Measurements from ENCODE around the gene CYP46A1.
"Not testable (repeated sequence)": the region's sequence is repeated elsewhere in the genome, so short reads cannot be mapped to it uniquely, and the experiment has no call there.

CYP46A1 gene

DNA sequence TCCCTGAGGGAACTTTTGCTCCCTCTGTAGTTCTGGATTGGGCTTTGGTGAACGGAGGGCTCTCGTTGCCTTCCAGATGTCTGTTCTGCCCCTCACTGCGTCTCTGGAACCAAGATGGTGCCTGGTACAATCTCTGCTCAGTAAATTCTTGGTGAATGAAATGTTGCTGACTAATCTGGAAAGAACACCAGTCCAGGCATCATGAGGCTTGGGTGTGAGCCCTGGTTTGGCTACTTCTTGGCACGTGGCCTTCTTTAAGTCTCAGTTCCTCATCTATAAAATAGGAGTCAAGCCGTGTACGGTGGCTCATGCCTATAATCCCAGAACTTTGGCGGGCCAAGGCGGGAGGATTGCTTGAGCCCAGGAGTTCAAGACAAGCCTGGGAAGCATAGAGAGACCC, 34.9 kb upstream of the CYP46A1 start:
- H2AFZ ChIP-seq (ENCODE audit: low read depth, low read length) = no peak overlapping the region
- no peaks in the 10 kb centered on the region for H3K9me3 ChIP-seq (ENCODE audit: low read length)
- H3K36me3 ChIP-seq (ENCODE audit: insufficient read depth, low read length) = no peaks in the 10 kb centered on the region
- no peak overlapping the region for H3K4me3 ChIP-seq (ENCODE audit: low read length)
- no peaks in the 10 kb centered on the region for H3K27me3 ChIP-seq (ENCODE audit: insufficient read depth, low read length)
- H3K4me1 ChIP-seq (ENCODE audit: insufficient read depth, low read length) = no peaks in the 10 kb centered on the region

- Histone ChIP-seq H2AFZ (ENCODE audit: low read depth, low read length) (no peak overlapping the region), H3K4me1 (ENCODE audit: insufficient read depth, low read length) (no peaks in the 10 kb centered on the region), H3K9me3 (ENCODE audit: low read length) (no peaks in the 10 kb centered on the region), H3K4me3 (ENCODE audit: low read length) (no peak overlapping the region), H3K36me3 (ENCODE audit: insufficient read depth, low read length) (no peaks in the 10 kb centered on the region), H3K27me3 (ENCODE audit: insufficient read depth, low read length) (no peaks in the 10 kb centered on the region)
Measured at GRCh38 chr14:99649643-99650042, 34.5 kb upstream of the CYP46A1 start.

DNA sequence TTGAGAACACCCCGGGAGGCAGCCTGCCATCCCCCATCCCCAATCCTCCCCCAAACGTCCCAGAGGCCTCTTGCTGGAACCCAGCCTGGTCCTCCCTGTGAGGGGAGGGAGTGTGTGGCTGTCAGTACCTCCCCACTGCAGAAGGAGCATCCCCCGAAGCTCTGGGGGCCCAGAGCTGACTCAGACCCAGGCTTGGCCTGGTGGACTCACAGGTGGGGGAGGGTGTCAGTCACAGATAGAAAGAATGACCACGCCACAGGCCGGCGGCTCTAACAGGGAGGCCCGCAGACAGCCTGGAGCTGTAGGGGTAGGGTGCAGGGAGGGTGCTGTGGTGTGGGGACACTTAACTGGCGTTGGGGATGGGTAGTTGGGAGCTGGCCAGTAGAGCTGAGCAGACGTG, 33.9 kb upstream of the CYP46A1 start:
- Histone ChIP-seq H3K9me3 (ENCODE audit: low read length) (no peaks in the 10 kb centered on the region), H2AFZ (ENCODE audit: low read depth, low read length) (no peak overlapping the region), H3K4me3 (ENCODE audit: low read length) (no peak overlapping the region), H3K36me3 (ENCODE audit: insufficient read depth, low read length) (no peaks in the 10 kb centered on the region), H3K27me3 (ENCODE audit: insufficient read depth, low read length) (no peaks in the 10 kb centered on the region), H3K4me1 (ENCODE audit: insufficient read depth, low read length) (no peaks in the 10 kb centered on the region)

DNA sequence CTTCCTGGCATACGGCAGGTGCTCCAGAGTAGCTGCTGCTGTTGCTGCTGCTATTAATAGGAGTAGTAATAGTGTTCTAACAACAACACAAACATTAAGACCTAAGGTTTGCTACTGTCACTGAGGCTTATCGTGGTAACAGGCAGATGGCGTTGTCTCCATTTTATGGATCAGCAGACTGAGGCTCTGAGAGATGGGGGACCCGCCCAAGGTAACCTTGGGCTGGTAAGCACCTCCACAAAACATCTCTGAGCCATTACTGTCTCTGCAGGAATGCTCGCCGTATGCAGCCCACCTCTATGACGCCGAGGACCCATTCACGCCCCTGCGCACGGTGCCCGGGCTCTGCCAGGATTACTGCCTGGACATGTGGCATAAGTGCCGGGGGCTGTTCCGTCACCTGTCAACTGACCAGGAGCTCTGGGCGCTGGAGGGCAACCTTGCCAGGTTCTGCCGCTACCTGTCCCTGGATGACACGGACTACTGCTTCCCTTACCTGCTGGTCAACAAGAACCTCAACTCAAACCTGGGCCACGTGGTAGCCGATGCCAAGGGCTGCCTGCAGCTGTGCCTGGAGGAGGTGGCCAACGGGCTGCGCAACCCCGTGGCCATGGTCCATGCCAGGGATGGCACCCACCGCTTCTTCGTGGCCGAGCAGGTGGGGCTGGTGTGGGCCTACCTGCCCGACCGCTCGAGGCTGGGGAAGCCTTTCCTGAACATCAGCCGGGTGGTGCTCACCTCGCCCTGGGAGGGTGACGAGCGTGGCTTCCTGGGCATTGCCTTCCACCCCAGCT, 31.9 kb upstream of the CYP46A1 start:
- no peak overlapping the region for H3K4me3 ChIP-seq (ENCODE audit: low read length)

DNA sequence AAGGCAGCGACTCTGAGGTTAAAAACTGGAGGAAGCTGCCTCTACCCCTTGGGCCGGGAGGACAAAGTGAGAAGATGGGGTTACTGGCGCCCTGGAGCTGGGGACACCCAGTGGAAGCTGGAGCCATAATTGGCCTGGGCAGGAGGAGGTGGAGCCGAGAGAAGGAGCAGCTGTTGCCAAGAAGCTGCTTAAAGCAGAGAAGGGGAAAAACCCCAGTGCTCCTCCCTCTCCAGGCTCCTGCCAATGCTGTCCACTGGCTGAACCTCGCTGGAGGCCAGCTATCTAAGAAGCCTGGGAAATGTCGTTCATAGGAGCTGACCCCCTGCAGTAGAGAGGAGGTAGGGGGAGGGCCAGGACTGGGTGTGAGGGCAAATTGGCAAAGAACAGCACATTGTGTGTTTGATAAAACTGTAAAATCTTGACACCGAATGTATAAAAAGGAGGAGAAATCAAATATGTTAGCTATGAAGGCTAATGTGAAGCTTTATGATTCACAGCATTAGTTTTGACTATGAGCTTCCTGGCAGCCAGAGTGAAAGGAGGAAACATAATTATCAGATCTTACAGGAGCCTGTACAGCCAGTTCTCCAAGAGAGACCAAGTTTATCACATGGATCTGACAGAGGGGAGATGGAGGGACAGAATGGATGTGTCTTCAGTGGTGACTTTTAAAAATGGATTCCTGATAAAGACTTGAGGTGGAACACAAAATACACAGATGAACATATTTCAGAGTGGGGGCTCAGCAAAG, 29.7 kb upstream of the CYP46A1 start:
- H2AFZ ChIP-seq (ENCODE audit: low read depth, low read length) = no peak overlapping the region

More for the DNA sequence above, 31.9 kb upstream of the CYP46A1 start:
- Histone ChIP-seq H3K36me3 (ENCODE audit: insufficient read depth, low read length) (no peaks in the 10 kb centered on the region), H2AFZ (ENCODE audit: low read depth, low read length) (no peak overlapping the region), H3K9me3 (ENCODE audit: low read length) (no peaks in the 10 kb centered on the region), H3K4me1 (ENCODE audit: insufficient read depth, low read length) (no peaks in the 10 kb centered on the region), H3K27me3 (ENCODE audit: insufficient read depth, low read length) (no peaks in the 10 kb centered on the region)

DNA sequence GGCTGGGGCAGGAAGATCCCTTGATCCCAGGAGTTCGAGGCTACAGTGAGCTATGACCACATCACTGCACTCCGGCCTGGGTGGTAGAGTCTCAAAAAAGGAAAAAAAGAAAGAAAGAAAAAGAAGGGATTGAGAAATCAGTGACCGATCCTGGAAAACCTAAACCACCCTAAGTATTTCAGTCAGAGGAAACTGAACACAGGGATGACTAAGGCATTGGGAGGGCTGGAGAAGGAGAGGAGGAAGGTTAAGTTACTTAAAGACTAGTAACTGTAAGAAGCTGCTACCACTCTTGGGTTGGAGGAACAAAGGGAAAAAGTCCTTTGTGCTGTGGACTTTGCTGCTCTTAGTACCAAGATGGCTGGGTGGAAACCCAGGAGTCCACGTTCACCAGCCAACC, 28.6 kb upstream of the CYP46A1 start:
- H3K36me3 ChIP-seq (ENCODE audit: insufficient read depth, low read length) = no peaks in the 10 kb centered on the region
- H3K4me3 ChIP-seq (ENCODE audit: low read length) = no peak overlapping the region
- H2AFZ ChIP-seq (ENCODE audit: low read depth, low read length) = no peak overlapping the region
- no peaks in the 10 kb centered on the region for H3K9me3 ChIP-seq (ENCODE audit: low read length)
- no peaks in the 10 kb centered on the region for H3K27me3 ChIP-seq (ENCODE audit: insufficient read depth, low read length)
- peaks cover 2% of the 10 kb centered on the region for H3K4me1 ChIP-seq (ENCODE audit: insufficient read depth, low read length)

More for the DNA sequence above, 29.7 kb upstream of the CYP46A1 start:
- H3K9me3 ChIP-seq (ENCODE audit: low read length) = no peaks in the 10 kb centered on the region
- no peaks in the 10 kb centered on the region for H3K4me1 ChIP-seq (ENCODE audit: insufficient read depth, low read length)
- no peaks in the 10 kb centered on the region for H3K27me3 ChIP-seq (ENCODE audit: insufficient read depth, low read length)
- H3K36me3 ChIP-seq (ENCODE audit: insufficient read depth, low read length) = no peaks in the 10 kb centered on the region
- H3K4me3 ChIP-seq (ENCODE audit: low read length) = no peak overlapping the region

DNA sequence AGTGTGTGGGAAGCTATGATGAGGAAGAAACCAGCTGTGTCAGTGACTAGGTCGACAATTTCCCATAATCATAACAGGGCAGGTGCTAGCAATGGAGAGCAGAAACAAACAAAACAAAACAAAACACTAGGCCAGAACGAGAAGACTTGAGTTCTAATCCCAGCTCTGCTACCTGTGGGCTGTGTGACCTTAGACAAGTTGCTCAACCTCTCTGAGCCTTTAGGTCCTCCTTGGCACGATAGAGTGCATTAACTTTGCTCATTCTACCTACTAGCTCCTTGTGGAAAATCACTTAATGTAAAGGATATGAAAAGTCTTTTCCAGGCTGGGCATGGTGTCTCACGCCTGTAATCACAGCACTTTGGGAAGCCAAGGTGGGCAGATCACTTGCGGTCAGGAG, 27.9 kb upstream of the CYP46A1 start:
- H3K27me3 ChIP-seq (ENCODE audit: insufficient read depth, low read length) = no peaks in the 10 kb centered on the region
- H2AFZ ChIP-seq (ENCODE audit: low read depth, low read length) = no peak overlapping the region
- H3K4me1 ChIP-seq (ENCODE audit: insufficient read depth, low read length) = peaks cover 8% of the 10 kb centered on the region
- H3K36me3 ChIP-seq (ENCODE audit: insufficient read depth, low read length) = no peaks in the 10 kb centered on the region
- no peaks in the 10 kb centered on the region for H3K9me3 ChIP-seq (ENCODE audit: low read length)
- H3K4me3 ChIP-seq (ENCODE audit: low read length) = no peak overlapping the region

DNA sequence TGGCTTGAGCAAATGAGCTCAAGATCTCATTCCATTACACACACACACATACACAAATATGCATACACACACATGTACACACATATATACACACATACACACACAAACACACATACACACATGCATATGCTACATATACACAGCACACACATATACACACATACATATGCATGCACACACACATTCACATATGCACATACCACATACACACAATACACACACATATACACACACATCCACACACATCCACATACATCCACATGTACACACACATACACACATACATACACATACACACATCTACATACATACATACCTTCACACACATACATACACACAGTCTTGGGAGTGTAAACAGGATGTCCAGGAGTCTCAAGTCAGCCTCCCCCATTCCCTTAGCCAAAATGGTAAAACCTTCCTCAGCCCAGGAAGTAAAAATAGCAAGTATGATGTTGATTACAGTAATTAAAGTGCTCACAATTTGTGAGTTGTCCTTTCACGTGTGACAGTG, 26.4 kb upstream of the CYP46A1 start:
- Histone ChIP-seq H3K4me1 (ENCODE audit: insufficient read depth, low read length) (peaks cover 14% of the 10 kb centered on the region), H3K36me3 (ENCODE audit: insufficient read depth, low read length) (no peaks in the 10 kb centered on the region), H2AFZ (ENCODE audit: low read depth, low read length) (no peak overlapping the region), H3K9me3 (ENCODE audit: low read length) (no peaks in the 10 kb centered on the region), H3K27me3 (ENCODE audit: insufficient read depth, low read length) (no peaks in the 10 kb centered on the region), H3K4me3 (ENCODE audit: low read length) (no peak overlapping the region)

DNA sequence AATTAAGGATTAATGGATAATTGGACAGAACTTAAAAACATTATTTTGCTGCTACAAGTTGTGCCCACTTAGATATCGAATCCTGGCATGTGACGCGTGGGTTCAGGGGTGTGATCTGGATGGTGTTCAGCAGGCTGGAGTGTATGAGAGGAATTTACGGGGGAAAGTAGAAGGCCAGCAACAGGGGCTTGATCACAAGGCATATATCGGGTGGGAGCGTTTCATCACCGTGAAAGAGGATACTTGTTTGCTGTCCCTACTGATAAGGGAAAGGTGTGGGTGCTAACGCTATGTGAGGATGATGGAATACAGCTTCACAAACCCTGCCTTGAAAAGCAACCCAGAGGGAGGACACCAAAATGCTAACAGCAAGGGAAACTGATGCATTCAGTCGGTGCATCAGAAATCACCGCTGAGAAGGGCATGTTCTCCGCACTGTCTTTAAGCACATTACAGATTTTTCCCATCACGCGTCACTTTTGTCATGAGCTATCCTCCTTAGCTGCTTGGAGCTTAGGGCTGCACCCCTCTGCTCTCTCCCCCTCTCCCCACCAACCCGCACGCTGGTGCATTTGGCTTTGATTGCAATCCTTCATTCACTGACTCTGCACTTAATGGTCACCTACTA, 25.8 kb upstream of the CYP46A1 start:
- Histone ChIP-seq H3K4me1 (ENCODE audit: insufficient read depth, low read length) (peaks cover 20% of the 10 kb centered on the region), H3K36me3 (ENCODE audit: insufficient read depth, low read length) (no peaks in the 10 kb centered on the region), H3K4me3 (ENCODE audit: low read length) (no peak overlapping the region), H3K27me3 (ENCODE audit: insufficient read depth, low read length) (no peaks in the 10 kb centered on the region), H2AFZ (ENCODE audit: low read depth, low read length) (no peak overlapping the region), H3K9me3 (ENCODE audit: low read length) (no peaks in the 10 kb centered on the region)

DNA sequence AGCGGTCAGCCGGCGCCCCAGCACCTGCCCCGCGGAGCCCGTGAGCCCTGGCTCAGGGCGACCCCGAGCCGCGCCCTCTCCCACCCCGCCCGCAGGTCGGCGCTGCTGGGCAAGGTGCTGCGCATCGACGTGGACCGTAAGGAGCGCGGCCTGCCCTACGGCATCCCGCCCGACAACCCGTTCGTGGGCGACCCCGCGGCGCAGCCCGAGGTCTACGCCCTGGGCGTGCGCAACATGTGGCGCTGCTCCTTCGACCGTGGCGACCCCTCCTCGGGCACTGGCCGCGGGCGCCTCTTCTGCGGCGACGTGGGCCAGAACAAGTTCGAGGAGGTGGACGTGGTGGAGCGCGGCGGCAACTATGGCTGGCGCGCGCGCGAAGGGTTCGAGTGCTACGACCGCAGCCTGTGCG, 24.8 kb upstream of the CYP46A1 start:
- Histone ChIP-seq H2AFZ (ENCODE audit: low read depth, low read length) (no peak overlapping the region), H3K4me3 (ENCODE audit: low read length) (no peak overlapping the region), H3K9me3 (ENCODE audit: low read length) (no peaks in the 10 kb centered on the region), H3K27me3 (ENCODE audit: insufficient read depth, low read length) (no peaks in the 10 kb centered on the region), H3K36me3 (ENCODE audit: insufficient read depth, low read length) (no peaks in the 10 kb centered on the region), H3K4me1 (ENCODE audit: insufficient read depth, low read length) (peaks cover 26% of the 10 kb centered on the region)

DNA sequence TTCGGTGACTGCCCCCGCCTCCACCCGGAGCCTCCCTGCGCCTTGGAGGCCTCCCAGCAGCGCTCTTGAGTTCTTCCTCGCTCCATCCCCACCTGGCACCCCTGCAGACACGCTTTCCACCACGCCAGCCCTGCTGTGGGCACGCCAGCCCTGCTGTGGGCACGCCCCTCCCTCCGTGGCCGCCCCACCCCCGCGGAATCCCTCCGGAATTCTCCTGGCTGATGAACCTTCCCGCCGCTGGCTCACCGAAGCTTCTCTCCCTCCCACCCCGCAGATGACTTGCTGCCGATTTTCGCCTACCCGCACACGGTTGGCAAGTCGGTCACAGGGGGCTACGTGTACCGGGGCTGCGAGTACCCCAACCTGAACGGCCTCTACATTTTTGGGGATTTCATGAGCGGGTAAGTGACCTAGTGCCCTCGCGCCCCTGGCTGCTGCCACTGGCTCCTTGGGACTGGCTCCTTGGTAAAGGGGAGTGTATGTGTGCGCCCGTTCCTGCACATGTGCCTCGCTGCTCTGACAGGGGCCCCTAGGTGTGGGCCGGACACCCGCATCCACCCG, 24.0 kb upstream of the CYP46A1 start:
- H2AFZ ChIP-seq (ENCODE audit: low read depth, low read length) = no peak overlapping the region
- no peaks in the 10 kb centered on the region for H3K27me3 ChIP-seq (ENCODE audit: insufficient read depth, low read length)
- no peaks in the 10 kb centered on the region for H3K9me3 ChIP-seq (ENCODE audit: low read length)
- no peak overlapping the region for H3K4me3 ChIP-seq (ENCODE audit: low read length)
- peaks cover 34% of the 10 kb centered on the region for H3K4me1 ChIP-seq (ENCODE audit: insufficient read depth, low read length)
- H3K36me3 ChIP-seq (ENCODE audit: insufficient read depth, low read length) = no peaks in the 10 kb centered on the region

DNA sequence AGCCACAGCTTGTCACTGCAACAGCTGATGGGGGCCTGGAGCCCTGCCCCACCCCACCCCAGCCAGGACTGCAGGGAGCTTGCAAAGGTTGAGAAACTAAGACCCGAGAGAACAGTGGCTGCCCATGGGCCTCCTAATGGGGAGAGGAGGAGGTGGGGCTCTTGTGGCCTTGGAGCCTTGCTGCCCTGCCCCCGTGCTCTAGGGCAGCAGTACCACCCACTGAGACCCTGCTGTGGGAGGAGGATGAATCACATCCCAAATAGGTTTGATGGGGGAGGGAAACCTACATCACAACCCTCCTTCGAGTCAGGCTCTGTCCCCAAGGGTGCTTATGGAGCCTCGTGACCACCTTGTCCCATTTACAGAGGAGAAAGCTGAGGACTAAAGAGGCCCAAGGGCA, 23.3 kb upstream of the CYP46A1 start:
- H3K4me1 ChIP-seq (ENCODE audit: insufficient read depth, low read length) = peaks cover 37% of the 10 kb centered on the region
- no peaks in the 10 kb centered on the region for H3K9me3 ChIP-seq (ENCODE audit: low read length)
- no peaks in the 10 kb centered on the region for H3K27me3 ChIP-seq (ENCODE audit: insufficient read depth, low read length)
- no peaks in the 10 kb centered on the region for H3K36me3 ChIP-seq (ENCODE audit: insufficient read depth, low read length)
- H3K4me3 ChIP-seq (ENCODE audit: low read length) = no peak overlapping the region
- H2AFZ ChIP-seq (ENCODE audit: low read depth, low read length) = no peak overlapping the region

GRCh38 chr14:99661206-99661605, 22.9 kb upstream of the CYP46A1 start:
- H2AFZ ChIP-seq (ENCODE audit: low read depth, low read length); H3K4me3 ChIP-seq (ENCODE audit: low read length); H3K9me3 ChIP-seq (ENCODE audit: low read length); H3K36me3 ChIP-seq (ENCODE audit: insufficient read depth, low read length); H3K27me3 ChIP-seq (ENCODE audit: insufficient read depth, low read length): not testable (repeated sequence)
- H3K4me1 ChIP-seq (ENCODE audit: insufficient read depth, low read length) = peaks cover 41% of the 10 kb centered on the region
